Measurements from ENCODE around the gene KMT2B. TPM values are rescaled to one million over a fixed set of nuclear protein-coding genes. Genes with fewer than 3 reads are reported as not detected.

Gene KMT2B
- total RNA-seq, 1 experiment from 2014 or later, result 10.8 TPM

DNA sequence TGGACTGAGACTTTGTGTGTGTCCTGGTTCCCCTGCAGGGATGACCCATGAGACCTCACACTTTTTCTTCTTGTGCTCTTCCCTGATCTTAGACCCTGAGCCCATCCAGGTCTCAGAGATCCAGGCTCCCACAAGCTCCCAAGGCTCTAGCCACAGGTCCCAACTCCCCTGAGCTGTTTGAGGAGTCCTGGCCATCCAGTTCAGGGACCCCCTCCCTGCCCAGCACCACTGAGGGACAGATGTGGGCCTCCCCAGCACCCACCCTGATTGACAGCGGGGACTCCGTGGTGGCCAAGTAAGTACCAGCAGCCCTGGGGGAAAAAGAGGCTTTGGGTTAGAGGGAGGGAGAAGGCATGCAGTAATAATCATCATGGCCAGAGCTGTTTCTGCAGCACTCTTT lies 41.9 kb downstream of the KMT2B start:
- POLR2A ChIA-PET (ENCODE audit: unreplicated experiment), result no interaction called here
- H3K36me3 ChIP-seq (ENCODE audit: low read depth, low read length), result no peaks in the 10 kb centered on the region
- no peaks in the 10 kb centered on the region for H3K9me3 ChIP-seq (ENCODE audit: low read length)
- CTCF ChIA-PET, result no interaction called here
- BruUV-seq (replicated peaks), result no TSS peak
- peaks cover 15% of the 10 kb centered on the region for H3K79me2 ChIP-seq (ENCODE audit: low read length)
- TF ChIP-seq, protein P1, sequence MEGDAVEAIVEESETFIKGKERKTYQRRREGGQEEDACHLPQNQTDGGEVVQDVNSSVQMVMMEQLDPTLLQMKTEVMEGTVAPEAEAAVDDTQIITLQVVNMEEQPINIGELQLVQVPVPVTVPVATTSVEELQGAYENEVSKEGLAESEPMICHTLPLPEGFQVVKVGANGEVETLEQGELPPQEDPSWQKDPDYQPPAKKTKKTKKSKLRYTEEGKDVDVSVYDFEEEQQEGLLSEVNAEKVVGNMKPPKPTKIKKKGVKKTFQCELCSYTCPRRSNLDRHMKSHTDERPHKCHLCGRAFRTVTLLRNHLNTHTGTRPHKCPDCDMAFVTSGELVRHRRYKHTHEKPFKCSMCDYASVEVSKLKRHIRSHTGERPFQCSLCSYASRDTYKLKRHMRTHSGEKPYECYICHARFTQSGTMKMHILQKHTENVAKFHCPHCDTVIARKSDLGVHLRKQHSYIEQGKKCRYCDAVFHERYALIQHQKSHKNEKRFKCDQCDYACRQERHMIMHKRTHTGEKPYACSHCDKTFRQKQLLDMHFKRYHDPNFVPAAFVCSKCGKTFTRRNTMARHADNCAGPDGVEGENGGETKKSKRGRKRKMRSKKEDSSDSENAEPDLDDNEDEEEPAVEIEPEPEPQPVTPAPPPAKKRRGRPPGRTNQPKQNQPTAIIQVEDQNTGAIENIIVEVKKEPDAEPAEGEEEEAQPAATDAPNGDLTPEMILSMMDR (conservative IDR thresholded peaks at IDR 0.05; ENCODE audit: low read depth, low read length), result no peak
- TF ChIP-seq EZH2phosphoT487 (IDR thresholded peaks at IDR 0.05; ENCODE audit: borderline replicate concordance, low read length) (no peak), EZH2 (IDR thresholded peaks at IDR 0.05; ENCODE audit: low read length, unreplicated experiment) (no peak)
- H3F3A ChIP-seq (ENCODE audit: low read length, unreplicated experiment), result peaks cover 3% of the 10 kb centered on the region
- no peak overlapping the region for H3K9ac ChIP-seq (ENCODE audit: low read length)
- H3K9me2 ChIP-seq (replicated peaks; ENCODE audit: low read length), result no peaks in the 10 kb centered on the region
- H4K20me1 ChIP-seq (ENCODE audit: low read length), result no peaks in the 10 kb centered on the region
- H2AFZ ChIP-seq (ENCODE audit: low read length), result no peak overlapping the region
- H3K27me3 ChIP-seq (ENCODE audit: low read length), result no peaks in the 10 kb centered on the region
- H3K4me3 ChIP-seq (ENCODE audit: low read length), result no peak overlapping the region
- no peak overlapping the region for H3K27ac ChIP-seq (ENCODE audit: low read length)
- DNase-seq (no peak), ATAC-seq (no peak)
- peak overlapping the region; percentile 77; the same call in 1 of the 2 replicates for H3K4me2 ChIP-seq (ENCODE audit: low read length)
- intact Hi-C loops (cut with micrococcal nuclease), result no loop called here
- peaks cover 7% of the 10 kb centered on the region for H3K4me1 ChIP-seq (ENCODE audit: insufficient read depth, low read length)

DNA sequence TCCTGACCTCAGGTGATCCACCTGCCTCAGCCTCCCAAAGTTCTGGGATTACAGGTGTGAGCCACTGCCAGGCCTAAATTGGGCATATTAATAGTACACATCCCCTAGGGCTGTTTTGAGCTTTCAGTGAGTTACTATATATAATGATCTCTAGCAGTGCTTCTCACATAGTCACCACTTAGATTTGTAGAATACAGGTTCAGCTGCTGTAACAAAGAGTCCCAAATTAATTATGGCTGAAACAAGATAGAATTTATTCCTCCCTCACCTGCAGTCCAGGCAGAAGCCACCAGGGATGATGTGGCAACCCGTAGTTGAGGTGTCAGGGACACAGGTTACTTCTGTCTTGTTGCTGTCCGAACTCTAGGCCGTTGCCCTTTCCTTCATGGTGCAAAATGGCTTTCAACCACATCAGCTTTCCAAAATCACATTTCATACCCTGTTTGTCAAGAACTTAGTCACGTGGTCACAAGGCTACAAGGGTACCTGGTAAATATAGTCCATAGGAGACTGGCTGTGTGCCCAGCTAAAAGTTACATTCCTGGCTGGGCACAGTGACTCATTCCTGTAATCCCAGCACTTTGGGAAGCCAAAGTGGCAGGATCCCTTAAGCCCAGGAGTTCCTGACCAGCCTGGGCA lies 43.0 kb downstream of the KMT2B start:
- no peak overlapping the region for H3K4me2 ChIP-seq (ENCODE audit: low read length)
- H3F3A ChIP-seq (ENCODE audit: low read length, unreplicated experiment), result peaks cover 3% of the 10 kb centered on the region
- no peaks in the 10 kb centered on the region for H3K27me3 ChIP-seq (ENCODE audit: low read length)
- ChIA-PET POLR2A (ENCODE audit: unreplicated experiment) (no interaction called here), CTCF (no interaction called here)
- H4K20me1 ChIP-seq (ENCODE audit: low read length), result no peaks in the 10 kb centered on the region
- DNase-seq, result peak; percentile 83
- no peak for ATAC-seq
- H3K79me2 ChIP-seq (ENCODE audit: low read length), result peaks cover 15% of the 10 kb centered on the region
- no peak overlapping the region for H2AFZ ChIP-seq (ENCODE audit: low read length)
- TF ChIP-seq EZH2phosphoT487 (IDR thresholded peaks at IDR 0.05; ENCODE audit: borderline replicate concordance, low read length) (no peak), EZH2 (IDR thresholded peaks at IDR 0.05; ENCODE audit: low read length, unreplicated experiment) (no peak)
- TF ChIP-seq, protein P1 (conservative IDR thresholded peaks at IDR 0.05; ENCODE audit: low read depth, low read length), result no peak
- no peaks in the 10 kb centered on the region for H3K9me3 ChIP-seq (ENCODE audit: low read length)
- H3K9me2 ChIP-seq (replicated peaks; ENCODE audit: low read length), result no peaks in the 10 kb centered on the region
- no peaks in the 10 kb centered on the region for H3K36me3 ChIP-seq (ENCODE audit: low read depth, low read length)
- BruUV-seq (replicated peaks), result no TSS peak
- no peak overlapping the region for H3K9ac ChIP-seq (ENCODE audit: low read length)
- H3K27ac ChIP-seq (ENCODE audit: low read length), result no peak overlapping the region
- peaks cover 12% of the 10 kb centered on the region for H3K4me1 ChIP-seq (ENCODE audit: insufficient read depth, low read length)
- H3K4me3 ChIP-seq (ENCODE audit: low read length), result no peak overlapping the region
- intact Hi-C loops (cut with micrococcal nuclease), result no loop called here

DNA sequence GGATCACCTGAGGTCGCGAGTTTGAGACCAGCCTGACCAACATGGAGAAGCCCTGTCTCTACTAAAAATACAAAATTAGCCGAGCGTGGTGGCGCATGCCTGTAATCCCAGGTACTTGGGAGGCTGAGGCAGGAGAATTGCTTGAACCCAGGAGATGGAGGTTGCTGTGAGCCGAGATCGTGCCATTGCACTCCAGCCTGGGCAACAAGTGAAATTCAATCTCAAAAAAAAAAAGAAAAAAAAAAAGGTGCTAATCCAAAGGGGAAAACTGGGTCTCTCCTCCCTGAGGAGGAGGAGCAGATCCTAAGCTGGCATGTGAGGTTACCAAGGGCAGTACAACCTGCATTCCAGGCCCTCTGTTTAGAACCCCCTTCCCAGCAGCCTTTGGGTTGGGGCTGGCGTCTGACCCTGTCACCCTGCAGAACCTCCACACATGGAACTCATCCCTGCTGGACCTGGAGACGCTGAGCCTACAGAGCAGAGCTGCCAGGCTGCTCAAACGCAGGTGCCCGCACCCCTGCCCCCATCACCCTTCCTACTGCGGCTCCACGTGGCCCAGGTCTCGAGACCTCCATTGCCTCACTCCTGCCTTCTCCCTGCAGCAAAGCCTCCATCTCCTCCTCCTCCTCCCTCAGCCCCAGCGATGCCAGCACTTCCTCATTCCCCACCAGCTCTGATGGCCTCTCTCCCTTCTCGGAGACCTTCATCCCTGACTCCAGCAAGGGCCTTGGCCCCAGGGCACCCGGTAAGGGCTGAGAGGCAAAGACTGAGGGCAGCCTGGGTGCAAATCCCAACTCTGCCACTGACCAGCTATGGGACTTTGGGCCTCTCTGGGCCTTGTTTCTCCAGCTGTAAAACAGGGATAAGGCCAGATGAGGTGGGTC lies 46.9 kb downstream of the KMT2B start:
- no peaks in the 10 kb centered on the region for H4K20me1 ChIP-seq (ENCODE audit: low read length)
- BruUV-seq (replicated peaks), result no TSS peak
- no peaks in the 10 kb centered on the region for H3K9me2 ChIP-seq (replicated peaks; ENCODE audit: low read length)
- H3K79me2 ChIP-seq (ENCODE audit: low read length), result peaks cover 2% of the 10 kb centered on the region
- ATAC-seq (no peak), DNase-seq (no peak)
- TF ChIP-seq EZH2 (IDR thresholded peaks at IDR 0.05; ENCODE audit: low read length, unreplicated experiment) (no peak), EZH2phosphoT487 (IDR thresholded peaks at IDR 0.05; ENCODE audit: borderline replicate concordance, low read length) (no peak)
- TF ChIP-seq, protein P1 (conservative IDR thresholded peaks at IDR 0.05; ENCODE audit: low read depth, low read length), result no peak
- H3K27me3 ChIP-seq (ENCODE audit: low read length), result no peaks in the 10 kb centered on the region
- H3K4me2 ChIP-seq (ENCODE audit: low read length), result no peak overlapping the region
- CTCF ChIA-PET, result no interaction called here
- H3F3A ChIP-seq (ENCODE audit: low read length, unreplicated experiment), result no peaks in the 10 kb centered on the region
- no peaks in the 10 kb centered on the region for H3K9me3 ChIP-seq (ENCODE audit: low read length)
- no peak overlapping the region for H3K9ac ChIP-seq (ENCODE audit: low read length)
- no peak overlapping the region for H3K27ac ChIP-seq (ENCODE audit: low read length)
- no peaks in the 10 kb centered on the region for H3K36me3 ChIP-seq (ENCODE audit: low read depth, low read length)
- no peak overlapping the region for H2AFZ ChIP-seq (ENCODE audit: low read length)
- intact Hi-C loops (cut with micrococcal nuclease), result no loop called here
- POLR2A ChIA-PET (ENCODE audit: unreplicated experiment), result no interaction called here
- H3K4me3 ChIP-seq (ENCODE audit: low read length), result no peak overlapping the region
- H3K4me1 ChIP-seq (ENCODE audit: insufficient read depth, low read length), result peaks cover 6% of the 10 kb centered on the region; the same call in 1 of the 2 replicates

Measured in PC-3 (cell line).